ENCODE data around the gene L1CAM.

- TF ChIP-seq FOXP2 (optimal IDR thresholded peaks at IDR 0.05; ENCODE audit: borderline replicate concordance, extremely low read depth, extremely low read length, insufficient read depth) (no peak), REST (IDR thresholded peaks at IDR 0.05; ENCODE audit: insufficient read depth in 1 of 2, low read depth in 2 of 2, low read length in 2 of 2) (no peak), POLR2AphosphoS5 (IDR thresholded peaks at IDR 0.05; ENCODE audit: low read depth, low read length) (no peak), SIN3A (IDR thresholded peaks at IDR 0.05; ENCODE audit: borderline replicate concordance, insufficient read depth, low read length) (no peak), TAF1 (IDR thresholded peaks at IDR 0.05; ENCODE audit: borderline replicate concordance, insufficient read depth, low read length) (no peak)
These were observed 3.1 kb upstream of the L1CAM start for GRCh38 chrX:153889123-153889522.
